Brain pericyte (primary cell): ENCODE data around the gene KCNK18.

ENCODE experiments used
- DNase-seq: peaks from one replicate; pipeline ENCODE4 v3.0.0-alpha.2; 2012; ENCODE audit warnings: low read depth, low spot score

Gene KCNK18

GRCh38 chr10:117250411-117250810, 53.1 kb downstream of the KCNK18 start:
- no peak for DNase-seq

- no peak for DNase-seq
These were observed 56.6 kb downstream of the KCNK18 start for GRCh38 chr10:117253908-117254307.

GRCh38 chr10:117254338-117254737, 57.0 kb downstream of the KCNK18 start:
- no peak for DNase-seq

GRCh38 chr10:117254774-117255735, 57.8 kb downstream of the KCNK18 start:
- no peak for DNase-seq

- DNase-seq: no peak
These were observed 58.7 kb downstream of the KCNK18 start for GRCh38 chr10:117255835-117256460.

GRCh38 chr10:117256910-117257309, 59.6 kb downstream of the KCNK18 start:
- DNase-seq: no peak

GRCh38 chr10:117257721-117258120, 60.4 kb downstream of the KCNK18 start:
- no peak for DNase-seq

GRCh38 chr10:117259279-117259678, 62.0 kb downstream of the KCNK18 start:
- no peak for DNase-seq
